ENCODE measurements around the gene JUND. TPM values are rescaled to one million over a fixed set of nuclear protein-coding genes. Genes with fewer than 3 reads are reported as not detected.
A peak's percentile ranks its signal among the peaks of the same experiment; 100 is the strongest.

The JUND gene
- total and polyA plus RNA-seq, 2 of the 8 experiments (the other 6 are each of a cell fraction or from before 2014, with no cell fraction given) = 54.0 to 77.5 TPM

GRCh38 chr19:18295034-18295451 lies 13.6 kb upstream of the JUND start:
- Histone ChIP-seq H3K18ac (ENCODE audit: extremely low read depth, low read length) (no peak overlapping the region; the same call in 1 of the 2 replicates), H3K56ac (replicated peaks; ENCODE audit: insufficient read length, low read depth, low read length) (peak overlapping the region; percentile 70), H3K27ac (ENCODE audit: low read depth, low read length) (no peak overlapping the region), H2BK12ac (ENCODE audit: low read depth, low read length) (0 out of 2 replicates have a peak overlapping the region, but pooled peaks have one; percentile 72), H3K36me3 (ENCODE audit: control insufficient read depth in 2 of 4, insufficient read depth in 4 of 4, low read length in 3 of 4) (no peaks in the 10 kb centered on the region; a peak in 1 of 8 replicates), H3K4me3 (ENCODE audit: extremely low read depth in 1 of 4, insufficient read depth in 2 of 4, low read depth in 3 of 4, low read length in 4 of 4) (no peak overlapping the region), H2AFZ (ENCODE audit: low read length) (no peak overlapping the region), H3K27me3 (replicated peaks in 1 of 4; ENCODE audit: control insufficient read depth in 3 of 4, extremely low read depth in 1 of 4, insufficient read depth in 3 of 4, low read length in 3 of 4) (no peaks in the 10 kb centered on the region), H3K14ac (ENCODE audit: insufficient read length) (no peak overlapping the region), H4K20me1 (replicated peaks in 1 of 2; ENCODE audit: control insufficient read depth in 1 of 2, insufficient read depth in 2 of 2, low read length in 2 of 2) (peaks cover 0 to 8% of the 10 kb centered on the region in 2 experiments), H4K91ac (replicated peaks; ENCODE audit: insufficient read length, low read length) (peak overlapping the region; percentile 34), H3K23ac (ENCODE audit: insufficient read length) (no peak overlapping the region), H3K79me2 (ENCODE audit: control insufficient read depth in 1 of 2, insufficient read depth in 2 of 2, low read length in 2 of 2) (no peaks in the 10 kb centered on the region), H3K79me1 (ENCODE audit: low read depth, low read length) (no peaks in the 10 kb centered on the region), H3K4ac (replicated peaks; ENCODE audit: insufficient read length, low read depth, low read length) (no peak overlapping the region), H2BK20ac (ENCODE audit: low read length) (0 out of 2 replicates have a peak overlapping the region, but pooled peaks have one; percentile 6), H3K9ac (replicated peaks in 1 of 4; ENCODE audit: extremely low read depth in 1 of 4, low read depth in 3 of 4, low read length in 3 of 4) (no peak overlapping the region), H2BK5ac (ENCODE audit: low read depth, low read length) (no peak overlapping the region), H3K4me2 (ENCODE audit: insufficient read depth in 1 of 2, low read depth in 2 of 2, low read length in 2 of 2) (no peak overlapping the region), H4K8ac (ENCODE audit: extremely low read depth, insufficient read depth, low read length) (no peak overlapping the region), H3K9me3 (ENCODE audit: insufficient read depth in 2 of 2, low read depth in 1 of 2, low read length in 1 of 2) (no peaks in the 10 kb centered on the region), H2BK15ac (ENCODE audit: low read length) (peak overlapping the region; percentile 47; the same call in 1 of the 2 replicates), H2BK120ac (replicated peaks; ENCODE audit: low read depth, low read length) (no peak overlapping the region), H3K4me1 (replicated peaks in 1 of 4; ENCODE audit: control insufficient read depth in 3 of 4, insufficient read depth in 4 of 4, low read length in 3 of 4) (peaks cover 0 to 27% (median 22%) of the 10 kb centered on the region in 4 experiments; a peak in 6 of 7 replicates), H3K23me2 (ENCODE audit: low read depth, low read length) (peaks cover 24% of the 10 kb centered on the region), H2AK5ac (ENCODE audit: low read depth, low read length) (peak overlapping the region; percentile 19; the same call in 1 of the 2 replicates), H4K5ac (ENCODE audit: insufficient read length, low read depth, low read length) (no peak overlapping the region)
- FAIRE-seq (no peak), DNase-seq (ENCODE audit: low read depth in 1 of 2, low spot score in 2 of 2) (no peak)
- TF ChIP-seq TAF7 (optimal IDR thresholded peaks at IDR 0.05; ENCODE audit: borderline replicate concordance, low read depth, low read length) (no peak), RBBP5 (IDR thresholded peaks at IDR 0.05; ENCODE audit: borderline replicate concordance, low read depth, low read length) (no peak), EGR1 (IDR thresholded peaks at IDR 0.05; ENCODE audit: borderline replicate concordance, low read depth, low read length) (no peak), CHD2 (IDR thresholded peaks at IDR 0.05; ENCODE audit: low read length) (no peak), HDAC2 (IDR thresholded peaks at IDR 0.05; ENCODE audit: borderline replicate concordance in 1 of 2, low read depth in 2 of 2, low read length in 2 of 2) (no peak), TCF12 (IDR thresholded peaks at IDR 0.05; ENCODE audit: low read depth, low read length) (no peak), SP2 (IDR thresholded peaks at IDR 0.05; ENCODE audit: low read length) (no peak), SIRT6 (IDR thresholded peaks at IDR 0.05; ENCODE audit: low read length) (no peak)
- WGBS, 2 experiments (ENCODE audit: extremely low coverage in 1 of 2, insufficient coverage in 1 of 2, insufficient read length in 1 of 2, insufficient replicate concordance in 2 of 2, low coverage in 1 of 2, low lambda C conversion rate in 2 of 2, missing lambda C conversion rate in 1 of 2) = 80% methylated on average over 4 of the region's 4 CpGs; no CpG with 5 or more reads in 1 of the 2 experiments
- POLR2A ChIA-PET (ENCODE audit: partially characterized antibody) = interaction anchor here (0.6 to 5.1 kb wide), 2 partner anchors 9 to 14 kb away, joined by 3 to 72 read pairs; partner anchors contain the start of gene JUND
- CTCF ChIA-PET (ENCODE audit: partially characterized antibody) = interaction anchor here (3.5 kb wide), 1 partner anchor 14 kb away, joined by 52 read pairs; the partner anchor contains the start of gene JUND

All from H1 (cell line).